ENCODE measurements around the gene UNC119B. TPM values are rescaled to one million over a fixed set of nuclear protein-coding genes. Genes with fewer than 3 reads are reported as not detected.
A peak's percentile ranks its signal among the peaks of the same experiment; 100 is the strongest.

Gene UNC119B
- total RNA-seq, 1 donor from 2014 or later = 12.9 TPM

DNA sequence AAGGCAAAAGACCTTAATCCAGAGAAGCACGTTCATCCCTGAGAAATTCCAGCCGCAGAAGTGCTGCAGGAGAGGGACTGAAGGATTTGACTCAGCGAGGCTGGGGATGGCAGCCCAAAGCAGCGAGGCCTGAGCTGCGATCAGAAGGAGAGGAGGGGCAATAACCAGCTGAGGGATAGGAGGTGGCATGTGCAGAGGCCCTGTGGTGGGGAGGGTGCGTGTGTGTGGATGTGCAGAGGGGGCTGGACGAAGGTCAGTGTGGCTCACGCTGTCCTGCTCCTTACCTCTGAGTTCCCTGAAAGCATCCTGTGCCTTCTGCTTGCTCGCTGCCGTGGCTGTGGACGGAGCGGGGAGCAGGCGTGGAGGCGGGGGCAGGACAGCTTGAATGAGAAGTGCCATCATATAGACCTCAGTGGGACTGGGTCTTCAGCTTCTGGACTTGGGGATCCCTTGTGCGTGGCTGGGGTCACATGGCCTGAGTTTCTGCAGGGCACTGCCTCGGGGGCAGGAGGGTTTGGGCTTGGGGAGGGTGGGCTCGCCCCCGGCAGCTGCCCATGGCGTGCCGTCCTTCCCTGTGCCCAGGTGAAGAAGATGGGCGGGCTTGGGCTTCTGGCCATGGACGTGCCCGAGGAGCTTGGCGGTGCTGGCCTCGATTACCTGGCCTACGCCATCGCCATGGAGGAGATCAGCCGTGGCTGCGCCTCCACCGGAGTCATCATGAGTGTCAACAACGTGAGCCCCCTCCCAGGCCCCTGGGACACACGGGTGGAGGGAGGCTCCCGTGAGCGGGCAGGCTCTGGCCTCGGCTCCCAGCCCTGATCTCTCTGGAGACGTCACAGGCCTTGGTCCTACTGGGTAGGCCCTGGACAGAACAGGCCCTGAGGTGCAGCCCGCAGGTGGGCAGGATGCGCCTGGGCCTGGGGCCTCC lies 26.4 kb downstream of the UNC119B start:
- Histone ChIP-seq H3K36me3 (ENCODE audit: control insufficient read depth, insufficient read depth, low read length) (no peaks in the 10 kb centered on the region), H3K27me3 (ENCODE audit: control insufficient read depth, insufficient read depth, low read length) (no peaks in the 10 kb centered on the region), H3K4me3 (ENCODE audit: low read depth, low read length) (no peak overlapping the region)
- TF ChIP-seq, protein P1, sequence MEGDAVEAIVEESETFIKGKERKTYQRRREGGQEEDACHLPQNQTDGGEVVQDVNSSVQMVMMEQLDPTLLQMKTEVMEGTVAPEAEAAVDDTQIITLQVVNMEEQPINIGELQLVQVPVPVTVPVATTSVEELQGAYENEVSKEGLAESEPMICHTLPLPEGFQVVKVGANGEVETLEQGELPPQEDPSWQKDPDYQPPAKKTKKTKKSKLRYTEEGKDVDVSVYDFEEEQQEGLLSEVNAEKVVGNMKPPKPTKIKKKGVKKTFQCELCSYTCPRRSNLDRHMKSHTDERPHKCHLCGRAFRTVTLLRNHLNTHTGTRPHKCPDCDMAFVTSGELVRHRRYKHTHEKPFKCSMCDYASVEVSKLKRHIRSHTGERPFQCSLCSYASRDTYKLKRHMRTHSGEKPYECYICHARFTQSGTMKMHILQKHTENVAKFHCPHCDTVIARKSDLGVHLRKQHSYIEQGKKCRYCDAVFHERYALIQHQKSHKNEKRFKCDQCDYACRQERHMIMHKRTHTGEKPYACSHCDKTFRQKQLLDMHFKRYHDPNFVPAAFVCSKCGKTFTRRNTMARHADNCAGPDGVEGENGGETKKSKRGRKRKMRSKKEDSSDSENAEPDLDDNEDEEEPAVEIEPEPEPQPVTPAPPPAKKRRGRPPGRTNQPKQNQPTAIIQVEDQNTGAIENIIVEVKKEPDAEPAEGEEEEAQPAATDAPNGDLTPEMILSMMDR (IDR thresholded peaks at IDR 0.05; ENCODE audit: insufficient read depth, low read length, severe bottlenecking) = no peak
- DNase-seq (ENCODE audit: low read depth) (no peak), FAIRE-seq (no peak)

DNA sequence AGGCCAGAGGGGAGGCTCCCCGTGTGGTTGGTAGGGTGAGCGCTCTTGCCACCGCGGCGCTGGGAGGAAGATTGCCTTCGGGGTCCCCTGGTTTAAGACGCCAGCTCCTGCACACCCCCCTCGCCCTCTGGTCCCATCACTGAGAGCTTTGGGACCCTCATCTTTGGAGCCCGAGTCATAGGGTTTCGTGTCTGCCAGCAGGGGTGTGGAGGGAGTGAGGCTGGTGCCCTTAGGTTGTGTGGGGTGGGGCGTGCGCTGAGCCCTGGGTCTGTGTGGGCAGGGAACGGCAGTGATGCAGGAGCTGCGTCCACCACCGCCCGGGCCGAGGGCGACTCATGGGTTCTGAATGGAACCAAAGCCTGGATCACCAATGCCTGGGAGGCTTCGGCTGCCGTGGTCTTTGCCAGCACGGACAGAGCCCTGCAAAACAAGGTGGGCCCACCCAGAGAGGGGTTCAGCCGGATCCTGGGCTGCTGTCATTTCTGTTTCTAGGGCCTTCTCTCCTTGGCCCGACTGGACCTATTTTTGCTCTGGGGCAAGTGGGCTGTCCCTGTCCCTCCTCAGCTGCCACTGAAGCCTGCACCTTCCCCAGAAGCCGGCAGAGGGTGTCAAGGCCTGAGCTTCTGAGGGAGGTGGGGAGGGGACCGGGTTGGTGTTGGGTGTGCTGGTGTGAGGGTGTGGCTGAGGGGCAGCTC lies 27.4 kb downstream of the UNC119B start:
- Histone ChIP-seq H3K36me3 (ENCODE audit: control insufficient read depth, insufficient read depth, low read length) (no peaks in the 10 kb centered on the region), H3K4me3 (ENCODE audit: low read depth, low read length) (no peak overlapping the region), H3K27me3 (ENCODE audit: control insufficient read depth, insufficient read depth, low read length) (no peaks in the 10 kb centered on the region)
- FAIRE-seq = no peak
- TF ChIP-seq, protein P1 (IDR thresholded peaks at IDR 0.05; ENCODE audit: insufficient read depth, low read length, severe bottlenecking) = peak; percentile 20
- DNase-seq (ENCODE audit: low read depth) = no peak

DNA sequence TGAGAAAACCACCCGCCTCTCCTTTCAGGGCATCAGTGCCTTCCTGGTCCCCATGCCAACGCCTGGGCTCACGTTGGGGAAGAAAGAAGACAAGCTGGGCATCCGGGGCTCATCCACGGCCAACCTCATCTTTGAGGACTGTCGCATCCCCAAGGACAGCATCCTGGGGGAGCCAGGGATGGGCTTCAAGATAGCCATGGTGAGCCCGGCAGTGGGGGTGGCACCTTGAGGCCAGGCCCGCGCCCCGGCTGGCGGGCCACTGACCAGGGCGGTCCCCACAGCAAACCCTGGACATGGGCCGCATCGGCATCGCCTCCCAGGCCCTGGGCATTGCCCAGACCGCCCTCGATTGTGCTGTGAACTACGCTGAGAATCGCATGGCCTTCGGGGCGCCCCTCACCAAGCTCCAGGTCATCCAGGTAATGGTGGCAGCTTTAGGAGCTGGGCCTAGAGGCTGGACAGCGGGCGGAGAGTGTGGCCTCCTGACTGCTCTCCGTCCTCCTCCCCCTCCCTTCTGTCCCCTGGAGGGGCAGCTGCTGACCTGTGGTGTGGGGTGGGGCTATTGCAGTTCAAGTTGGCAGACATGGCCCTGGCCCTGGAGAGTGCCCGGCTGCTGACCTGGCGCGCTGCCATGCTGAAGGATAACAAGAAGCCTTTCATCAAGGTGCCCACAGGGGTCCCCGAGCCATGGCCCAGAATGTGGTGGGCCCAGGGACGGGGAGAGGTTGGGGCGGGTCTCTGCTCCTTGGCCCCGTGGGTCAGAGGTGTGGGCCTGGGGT lies 28.2 kb downstream of the UNC119B start:
- TF ChIP-seq, protein P1 (IDR thresholded peaks at IDR 0.05; ENCODE audit: insufficient read depth, low read length, severe bottlenecking) = no peak
- Histone ChIP-seq H3K36me3 (ENCODE audit: control insufficient read depth, insufficient read depth, low read length) (no peaks in the 10 kb centered on the region), H3K4me3 (ENCODE audit: low read depth, low read length) (no peak overlapping the region), H3K27me3 (ENCODE audit: control insufficient read depth, insufficient read depth, low read length) (no peaks in the 10 kb centered on the region)
- no peak for DNase-seq (ENCODE audit: low read depth)
- no peak for FAIRE-seq

DNA sequence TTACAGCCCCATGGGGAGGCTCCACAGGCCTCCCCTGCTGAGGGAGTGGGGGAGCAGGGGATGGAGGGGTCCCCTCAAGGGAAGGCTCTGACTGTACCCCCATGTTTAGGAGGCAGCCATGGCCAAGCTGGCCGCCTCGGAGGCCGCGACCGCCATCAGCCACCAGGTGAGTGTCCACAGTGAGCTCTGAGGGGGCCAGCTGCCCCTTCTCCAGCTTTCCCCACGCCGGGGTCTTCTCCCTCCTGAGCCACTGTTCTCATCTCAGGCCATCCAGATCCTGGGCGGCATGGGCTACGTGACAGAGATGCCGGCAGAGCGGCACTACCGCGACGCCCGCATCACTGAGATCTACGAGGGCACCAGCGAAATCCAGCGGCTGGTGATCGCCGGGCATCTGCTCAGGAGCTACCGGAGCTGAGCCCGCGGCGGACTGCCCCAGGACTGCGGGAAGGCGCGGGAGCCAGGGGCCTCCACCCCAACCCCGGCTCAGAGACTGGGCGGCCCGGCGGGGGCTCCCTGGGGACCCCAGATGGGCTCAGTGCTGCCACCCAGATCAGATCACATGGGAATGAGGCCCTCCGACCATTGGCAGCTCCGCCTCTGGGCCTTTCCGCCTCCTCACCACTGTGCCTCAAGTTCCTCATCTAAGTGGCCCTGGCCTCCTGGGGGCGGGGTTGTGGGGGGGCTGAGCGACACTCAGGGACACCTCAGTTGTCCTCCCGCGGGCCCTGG lies 28.9 kb downstream of the UNC119B start:
- no peaks in the 10 kb centered on the region for H3K36me3 ChIP-seq (ENCODE audit: control insufficient read depth, insufficient read depth, low read length)
- TF ChIP-seq, protein P1 (IDR thresholded peaks at IDR 0.05; ENCODE audit: insufficient read depth, low read length, severe bottlenecking) = no peak
- no peaks in the 10 kb centered on the region for H3K27me3 ChIP-seq (ENCODE audit: control insufficient read depth, insufficient read depth, low read length)
- FAIRE-seq = no peak
- H3K4me3 ChIP-seq (ENCODE audit: low read depth, low read length) = no peak overlapping the region
- no peak for DNase-seq (ENCODE audit: low read depth)

DNA sequence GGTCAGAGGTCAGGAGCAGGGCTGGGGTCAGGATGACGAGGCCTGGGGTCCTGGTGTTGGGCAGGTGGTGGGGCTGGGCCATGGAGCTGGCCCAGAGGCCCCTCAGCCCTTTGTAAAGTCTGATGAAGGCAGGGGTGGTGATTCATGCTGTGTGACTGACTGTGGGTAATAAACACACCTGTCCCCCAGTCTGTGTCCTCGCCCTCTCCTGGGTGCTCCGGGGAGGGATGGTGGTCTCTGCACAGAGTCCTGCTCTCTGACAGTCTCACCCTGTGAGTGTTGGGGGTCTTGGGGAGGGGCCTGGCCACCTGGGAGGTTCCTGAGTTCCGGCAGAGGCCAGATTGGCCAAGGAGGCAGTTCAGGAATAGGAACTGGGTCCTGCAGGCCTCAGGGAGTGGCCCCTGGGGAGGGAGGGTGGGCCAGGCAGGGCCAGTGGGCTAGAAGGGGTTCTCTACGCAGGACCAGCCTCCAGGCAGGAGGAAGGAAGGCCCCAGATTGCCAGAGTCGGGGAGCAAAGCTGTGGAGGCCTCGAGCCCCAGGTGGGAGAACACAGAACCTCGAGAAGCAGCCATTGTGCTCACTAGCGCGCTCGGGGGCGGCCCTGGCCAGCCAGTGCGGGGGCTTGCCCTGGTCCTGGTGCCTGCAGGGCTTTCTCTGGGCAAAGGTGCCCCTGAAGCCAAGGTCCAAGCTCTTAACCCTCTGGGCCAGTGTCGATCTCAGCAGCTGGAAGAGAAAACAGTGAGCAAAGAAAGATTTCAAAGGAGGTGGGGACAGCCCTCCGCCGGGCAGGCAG lies 29.8 kb downstream of the UNC119B start:
- TF ChIP-seq, protein P1 (IDR thresholded peaks at IDR 0.05; ENCODE audit: insufficient read depth, low read length, severe bottlenecking) = no peak
- no peaks in the 10 kb centered on the region for H3K27me3 ChIP-seq (ENCODE audit: control insufficient read depth, insufficient read depth, low read length)
- FAIRE-seq = no peak

More for the DNA sequence above, 29.8 kb downstream of the UNC119B start:
- H3K36me3 ChIP-seq (ENCODE audit: control insufficient read depth, insufficient read depth, low read length) = no peaks in the 10 kb centered on the region
- no peak for DNase-seq (ENCODE audit: low read depth)
- H3K4me3 ChIP-seq (ENCODE audit: low read depth, low read length) = no peak overlapping the region

Measured in bronchial epithelial cell (primary cell).